Loucy (cell line): ENCODE data around the gene STXBP6.

ENCODE experiments used
- EZH2phosphoT487 ChIP-seq: fragments of 200-600 bp; IDR thresholded peaks from 2 replicates; pipeline ENCODE4 v1.6.1; 2018; ENCODE audit warnings: antibody characterized with exemption, mild to moderate bottlenecking, moderate library complexity, borderline replicate concordance
- TF ChIP-seq, protein P1 (sequence below): fragments of 200-600 bp; sonication (generic); conservative IDR thresholded peaks from 2 replicates; pipeline ENCODE4 v1.5.1; 2014; ENCODE audit warnings: mild to moderate bottlenecking, antibody characterized with exemption, low read length

- TF ChIP-seq, protein P1, sequence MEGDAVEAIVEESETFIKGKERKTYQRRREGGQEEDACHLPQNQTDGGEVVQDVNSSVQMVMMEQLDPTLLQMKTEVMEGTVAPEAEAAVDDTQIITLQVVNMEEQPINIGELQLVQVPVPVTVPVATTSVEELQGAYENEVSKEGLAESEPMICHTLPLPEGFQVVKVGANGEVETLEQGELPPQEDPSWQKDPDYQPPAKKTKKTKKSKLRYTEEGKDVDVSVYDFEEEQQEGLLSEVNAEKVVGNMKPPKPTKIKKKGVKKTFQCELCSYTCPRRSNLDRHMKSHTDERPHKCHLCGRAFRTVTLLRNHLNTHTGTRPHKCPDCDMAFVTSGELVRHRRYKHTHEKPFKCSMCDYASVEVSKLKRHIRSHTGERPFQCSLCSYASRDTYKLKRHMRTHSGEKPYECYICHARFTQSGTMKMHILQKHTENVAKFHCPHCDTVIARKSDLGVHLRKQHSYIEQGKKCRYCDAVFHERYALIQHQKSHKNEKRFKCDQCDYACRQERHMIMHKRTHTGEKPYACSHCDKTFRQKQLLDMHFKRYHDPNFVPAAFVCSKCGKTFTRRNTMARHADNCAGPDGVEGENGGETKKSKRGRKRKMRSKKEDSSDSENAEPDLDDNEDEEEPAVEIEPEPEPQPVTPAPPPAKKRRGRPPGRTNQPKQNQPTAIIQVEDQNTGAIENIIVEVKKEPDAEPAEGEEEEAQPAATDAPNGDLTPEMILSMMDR = no peak
- no peak for TF ChIP-seq EZH2phosphoT487
Measured at GRCh38 chr14:25090716-25091454, 40.9 kb upstream of the STXBP6 start.
